HepG2 (cell line): ENCODE results near the gene ST3GAL2. TPM values are rescaled to one million over a fixed set of nuclear protein-coding genes. Genes with fewer than 3 reads are reported as not detected.
A peak's percentile ranks its signal among the peaks of the same experiment; 100 is the strongest.

ENCODE experiments used
- CHD2 ChIP-seq: IDR thresholded peaks from 2 replicates; pipeline ENCODE4 v1.6.1; 2011; ENCODE audit warnings: low read depth, low read length, improper control_type of control experiment
- DRAP1 ChIP-seq: IDR thresholded peaks from 2 replicates; pipeline ENCODE4 v1.6.1; 2016; ENCODE audit warnings: missing genetic modification reagents, missing compliant biosample characterization
- ETV6 ChIP-seq: sonication (generic); formaldehyde crosslinking; conservative IDR thresholded peaks from 2 replicates; pipeline ENCODE4 v1.4.0; 2020; ENCODE audit warnings: missing genetic modification reagents
- HNF1A ChIP-seq, 2 experiments: sonication (generic) in 1 of 2; formaldehyde crosslinking in 1 of 2; IDR thresholded peaks; 2 replicates each; pipeline versions ENCODE4 v1.4.0 to v1.6.1; 2016 to 2020; ENCODE audit warnings: borderline replicate concordance in 1 of 2, low read depth in 1 of 2, mild to moderate bottlenecking in 1 of 2, missing genetic modification reagents in 1 of 2
- JUN ChIP-seq: sonication (generic); formaldehyde crosslinking; IDR thresholded peaks from 2 replicates; pipeline ENCODE4 v1.4.0; 2020; ENCODE audit warnings: mild to moderate bottlenecking, missing genetic modification reagents
- KLF9 ChIP-seq: IDR thresholded peaks from 2 replicates; pipeline ENCODE4 v1.6.1; 2016; ENCODE audit warnings: low read depth
- NFE2L2 ChIP-seq: fragments of 150-350 bp; IDR thresholded peaks from 2 replicates; pipeline ENCODE4 v1.6.1; 2014; ENCODE audit warnings: low read length
- PCBP1 ChIP-seq: fragments of 200-400 bp; formaldehyde crosslinking; IDR thresholded peaks from 2 replicates; pipeline ENCODE4 v1.6.1; 2017; ENCODE audit warnings: mild to moderate bottlenecking, low read depth, low read length, borderline replicate concordance
- SATB2 ChIP-seq: sonication (generic); formaldehyde crosslinking; IDR thresholded peaks from 2 replicates; pipeline ENCODE4 v1.5.0; 2020; ENCODE audit warnings: missing genetic modification reagents
- SIX4 ChIP-seq: sonication (generic); formaldehyde crosslinking; IDR thresholded peaks from 2 replicates; pipeline ENCODE4 v1.4.0; 2020; ENCODE audit warnings: missing genetic modification reagents
- TARDBP ChIP-seq: sonication (generic); formaldehyde crosslinking; IDR thresholded peaks from 2 replicates; pipeline ENCODE4 v1.8.0; 2022; ENCODE audit warnings: mild to moderate bottlenecking, missing genetic modification reagents
- TBL1XR1 ChIP-seq: fragments of 150-350 bp; IDR thresholded peaks from 2 replicates; pipeline ENCODE4 v1.6.1; 2014; ENCODE audit warnings: borderline replicate concordance, low read length; ENCODE audit not compliant: partially characterized antibody
- UBTF ChIP-seq: sonication (generic); formaldehyde crosslinking; IDR thresholded peaks from 2 replicates; pipeline ENCODE4 v1.4.0; 2020; ENCODE audit warnings: mild to moderate bottlenecking, missing genetic modification reagents
- ZBTB20 ChIP-seq: sonication (generic); formaldehyde crosslinking; IDR thresholded peaks from 2 replicates; pipeline ENCODE4 v1.8.1; 2023; ENCODE audit warnings: missing genetic modification reagents, low read depth, mild to moderate bottlenecking, borderline replicate concordance
- ZBTB7A ChIP-seq: sonication (generic); formaldehyde crosslinking; IDR thresholded peaks from 2 replicates; pipeline ENCODE4 v1.8.0; 2022; ENCODE audit warnings: mild to moderate bottlenecking, missing genetic modification reagents
- ZFX ChIP-seq: sonication (generic); formaldehyde crosslinking; IDR thresholded peaks from 2 replicates; pipeline ENCODE4 v1.4.0; 2020; ENCODE audit warnings: mild to moderate bottlenecking, low read depth, missing genetic modification reagents, moderate library complexity
- ZNF296 ChIP-seq: sonication (generic); formaldehyde crosslinking; conservative IDR thresholded peaks from 2 replicates; pipeline ENCODE4 v1.5.0; 2020; ENCODE audit warnings: mild to moderate bottlenecking, missing genetic modification reagents
- ZNF672 ChIP-seq: sonication (generic); formaldehyde crosslinking; IDR thresholded peaks from 2 replicates; pipeline ENCODE4 v1.8.1; 2022; ENCODE audit warnings: missing genetic modification reagents
- ZNF768 ChIP-seq: sonication (generic); formaldehyde crosslinking; IDR thresholded peaks from 2 replicates; pipeline ENCODE4 v1.4.0; 2020; ENCODE audit warnings: missing genetic modification reagents
- ZNF790 ChIP-seq: sonication (generic); formaldehyde crosslinking; IDR thresholded peaks from 2 replicates; pipeline ENCODE4 v1.8.0; 2022; ENCODE audit warnings: missing genetic modification reagents, mild to moderate bottlenecking, borderline replicate concordance
- ZNF878 ChIP-seq: sonication (generic); formaldehyde crosslinking; IDR thresholded peaks from 2 replicates; pipeline ENCODE4 v1.8.1; 2023; ENCODE audit warnings: mild to moderate bottlenecking, missing genetic modification reagents, moderate library complexity
- polyA plus RNA-seq, 8 experiments: library from polyadenylated mRNA; depleted of rRNA in 3 of 8; stranded (reverse) in 7 of 8; unstranded in 1 of 8; fragments of >200 nt; fragmentation: Illumina TruSeq in 4 of 8; extraction: Trizol in 4 of 8; gene quantifications; 2 replicates each; pipeline versions ENCODE4 v1.2.1 to v1.2.3, GENCODE V29; 2011 to 2016; ENCODE audit warnings: low read depth in 4 of 8, missing spikeins in 1 of 8, mixed read lengths in 1 of 8; ENCODE audit not compliant: insufficient read depth in 1 of 8
- total RNA-seq, 5 experiments: library from RNA; depleted of rRNA; stranded (reverse); fragments of >200 nt; fragmentation: Illumina TruSeq; extraction: Trizol; gene quantifications; 2 replicates each; pipeline ENCODE4 v1.2.3, GENCODE V29; 2016; ENCODE audit warnings: low read depth in 1 of 5
- TF ChIP-seq, protein P1 (sequence below): sonication (generic); formaldehyde crosslinking; conservative IDR thresholded peaks from 2 replicates; pipeline ENCODE4 v1.8.1; 2023; ENCODE audit warnings: missing genetic modification reagents

Gene ST3GAL2
- total and polyA plus RNA-seq, 2 of the 13 experiments (the other 11 are each of a cell fraction or from before 2014, with no cell fraction given): 16.3 to 24.9 TPM

DNA sequence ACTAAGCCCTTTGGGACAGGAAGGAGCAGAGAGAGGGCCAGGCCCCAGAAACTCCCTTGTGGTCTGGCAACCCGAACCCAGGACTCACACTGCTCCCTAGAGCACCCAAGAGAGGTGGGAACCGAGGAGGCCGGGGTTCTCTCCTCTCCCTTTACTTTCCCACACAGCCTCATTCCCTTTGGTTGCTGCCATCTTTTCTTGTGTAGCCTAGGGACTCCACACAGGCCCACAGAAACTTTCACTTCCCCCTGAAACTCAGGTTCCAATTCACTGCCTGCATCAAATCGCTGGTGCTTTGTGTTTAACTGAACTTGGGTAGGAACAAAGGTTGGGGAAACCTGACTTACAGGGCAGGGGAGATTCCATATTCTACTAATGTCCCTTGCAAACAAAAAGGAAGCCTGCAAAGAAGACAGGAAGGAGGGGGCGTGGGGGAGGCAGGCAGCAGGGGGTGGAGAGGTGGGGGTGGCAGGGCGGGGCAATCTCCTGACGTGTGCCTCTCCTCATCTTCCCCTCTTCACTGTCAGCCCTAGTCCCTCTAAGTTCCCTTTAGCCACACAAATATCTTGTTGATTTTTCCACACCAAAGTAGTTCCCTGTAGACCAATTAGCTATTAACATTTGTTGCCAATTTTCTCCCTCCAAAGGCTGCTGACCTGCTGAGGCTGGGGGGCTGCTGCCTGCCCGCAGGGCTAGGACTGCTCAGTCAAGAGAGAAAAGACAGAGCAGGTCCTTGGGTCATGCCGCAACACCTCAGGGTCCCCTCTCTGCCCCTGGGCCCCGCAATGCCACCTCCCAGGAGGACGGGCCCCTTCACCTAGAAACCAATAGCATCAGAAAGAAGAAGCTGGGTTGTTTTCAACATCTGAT is 8.0 kb downstream of the ST3GAL2 start (continued):
- TF ChIP-seq ZNF296 (no peak), CHD2 (no peak), UBTF (CRISPR knock-in tag) (peak; percentile 17; the same call in 1 of the 2 replicates), ZNF672 (CRISPR knock-in tag) (no peak), ZNF878 (CRISPR knock-in tag) (no peak), ZNF790 (CRISPR knock-in tag) (no peak), TBL1XR1 (peak; percentile 11), SIX4 (CRISPR knock-in tag) (no peak), ZBTB20 (CRISPR knock-in tag) (0 out of 2 replicates have a peak, but pooled peaks have one; percentile 20), KLF9 (CRISPR knock-in tag) (no peak), PCBP1 (no peak), NFE2L2 (no peak), ZBTB7A (CRISPR knock-in tag) (no peak), ZNF768 (CRISPR knock-in tag) (no peak), ETV6 (CRISPR knock-in tag) (no peak), JUN (CRISPR knock-in tag) (no peak), TARDBP (CRISPR knock-in tag) (0 out of 2 replicates have a peak, but pooled peaks have one; percentile 35), ZFX (CRISPR knock-in tag) (no peak), SATB2 (CRISPR knock-in tag) (no peak), HNF1A (IDR thresholded peaks at IDR 0.05; ENCODE audit: low read depth) (no peak), HNF1A (CRISPR knock-in tag; IDR thresholded peaks at IDR 0.05; ENCODE audit: borderline replicate concordance) (no peak), DRAP1 (CRISPR knock-in tag) (no peak)
- TF ChIP-seq, protein P1, sequence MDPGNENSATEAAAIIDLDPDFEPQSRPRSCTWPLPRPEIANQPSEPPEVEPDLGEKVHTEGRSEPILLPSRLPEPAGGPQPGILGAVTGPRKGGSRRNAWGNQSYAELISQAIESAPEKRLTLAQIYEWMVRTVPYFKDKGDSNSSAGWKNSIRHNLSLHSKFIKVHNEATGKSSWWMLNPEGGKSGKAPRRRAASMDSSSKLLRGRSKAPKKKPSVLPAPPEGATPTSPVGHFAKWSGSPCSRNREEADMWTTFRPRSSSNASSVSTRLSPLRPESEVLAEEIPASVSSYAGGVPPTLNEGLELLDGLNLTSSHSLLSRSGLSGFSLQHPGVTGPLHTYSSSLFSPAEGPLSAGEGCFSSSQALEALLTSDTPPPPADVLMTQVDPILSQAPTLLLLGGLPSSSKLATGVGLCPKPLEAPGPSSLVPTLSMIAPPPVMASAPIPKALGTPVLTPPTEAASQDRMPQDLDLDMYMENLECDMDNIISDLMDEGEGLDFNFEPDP (CRISPR knock-in tag): no peak
